SHP77 treated with DMSO at 0.1 percent for 48 hours (cell line): ENCODE measurements around the gene KANK3.
"Not testable (repeated sequence)": the region's sequence is repeated elsewhere in the genome, so short reads cannot be mapped to it uniquely, and the experiment has no call there.

Experiments
- DNase-seq: peaks from one replicate; lab custom pipeline; 2025; lab: John Stamatoyannopoulos, UW

The KANK3 gene

GRCh38 chr19:8337728-8338127 lies 5.3 kb downstream of the KANK3 start:
- DNase-seq = no peak

GRCh38 chr19:8336660-8337059 lies 6.4 kb downstream of the KANK3 start:
- no peak for DNase-seq

- no peak for DNase-seq
These were observed 6.9 kb downstream of the KANK3 start for GRCh38 chr19:8336072-8336569.

- DNase-seq = no peak
These were observed 7.6 kb downstream of the KANK3 start for GRCh38 chr19:8335343-8336071.

GRCh38 chr19:8334458-8335342 lies 8.4 kb downstream of the KANK3 start:
- peak; percentile 44 for DNase-seq

- no peak for DNase-seq
These were observed 9.2 kb downstream of the KANK3 start for GRCh38 chr19:8333767-8334457.

GRCh38 chr19:8332976-8333766 lies 9.9 kb downstream of the KANK3 start:
- no peak for DNase-seq

GRCh38 chr19:8331263-8331845 lies 11.7 kb downstream of the KANK3 start:
- DNase-seq = no peak

GRCh38 chr19:8329996-8330395 lies 13.1 kb downstream of the KANK3 start:
- DNase-seq = no peak

GRCh38 chr19:8325454-8325853 lies 17.6 kb downstream of the KANK3 start:
- no peak for DNase-seq

- no peak for DNase-seq
These were observed 18.6 kb downstream of the KANK3 start for GRCh38 chr19:8324186-8325050.

GRCh38 chr19:8323781-8324185 lies 19.3 kb downstream of the KANK3 start:
- DNase-seq = no peak

GRCh38 chr19:8322638-8322997 lies 20.4 kb downstream of the KANK3 start:
- DNase-seq = no peak

- no peak for DNase-seq
These were observed 20.9 kb downstream of the KANK3 start for GRCh38 chr19:8321986-8322637.

- peak; percentile 67 for DNase-seq
These were observed 21.7 kb downstream of the KANK3 start, which contains the start of the genes NDUFA7 and RPS28 for GRCh38 chr19:8321067-8321985. Gene NDUFA7, minus strand, starts transcription at chr19:8321375. Its CDS starts 17 bp downstream, at chr19:8321358. Gene RPS28, plus strand, starts transcription at chr19:8321496. Its CDS starts 35 bp downstream, at chr19:8321531.

GRCh38 chr19:8320564-8321066 lies 22.4 kb downstream of the KANK3 start:
- DNase-seq = no peak

- no peak for DNase-seq
These were observed 23.1 kb downstream of the KANK3 start for GRCh38 chr19:8319807-8320520.

GRCh38 chr19:8318835-8319234 lies 24.2 kb downstream of the KANK3 start:
- DNase-seq = not testable (repeated sequence)
